ENCODE measurements around the gene COL23A1.

GRCh38 chr5:178199581-178200434 lies 390.4 kb downstream of the COL23A1 start:
- no peak for TF ChIP-seq TAF1 (IDR thresholded peaks at IDR 0.05; ENCODE audit: low read depth, low read length)
- TF ChIP-seq POLR2A (IDR thresholded peaks at IDR 0.05; ENCODE audit: low read depth, low read length): no peak
- no peak for TF ChIP-seq POLR2AphosphoS5 (IDR thresholded peaks at IDR 0.05; ENCODE audit: low read depth, low read length)
- TF ChIP-seq SPI1 (IDR thresholded peaks at IDR 0.05; ENCODE audit: low read depth, low read length): no peak
- TF ChIP-seq PAX5 (IDR thresholded peaks at IDR 0.05; ENCODE audit: insufficient read depth, low read length, severe bottlenecking): no peak
- TF ChIP-seq POU2F2 (IDR thresholded peaks at IDR 0.05; ENCODE audit: low read depth, low read length): no peak
